Activated CD8-positive, alpha-beta T cell treated with anti-CD3 and anti-CD28 coated beads for 36 hours (primary cell): ENCODE data around the gene CELSR1. TPM values are rescaled to one million over a fixed set of nuclear protein-coding genes. Genes with fewer than 3 reads are reported as not detected.

Source experiments
- ATAC-seq: fragments of 200-7000 bp; cut with Tn5 transposase; one replicate; pipeline ENCODE4 v1.10.0; 2021; ENCODE audit warnings: mild to moderate bottlenecking, moderate library complexity
- CTCF ChIA-PET: fragments of 350-600 bp; sonication (Branson Sonifier 250); formaldehyde crosslinking; loops from one replicate; lab custom pipeline; 2021; ENCODE audit warnings: antibody characterized with exemption; lab: Charles Lee
- POLR2A ChIA-PET: fragments of 350-600 bp; sonication (Branson Sonifier 250); formaldehyde crosslinking; loops from one replicate; lab custom pipeline; 2021; ENCODE audit warnings: antibody characterized with exemption; lab: Charles Lee
- DNase-seq: peaks from one replicate; pipeline ENCODE4 v3.0.0-alpha.2; 2020
- H3K27ac Mint-ChIP-seq: one replicate; pipeline ENCODE4 v1.8.0; 2021; ENCODE audit warnings: mild to moderate bottlenecking, mixed read lengths
- H3K27me3 Mint-ChIP-seq: one replicate; pipeline ENCODE4 v1.8.0; 2021; ENCODE audit warnings: mixed read lengths
- H3K36me3 Mint-ChIP-seq: one replicate; pipeline ENCODE4 v1.8.0; 2021; ENCODE audit warnings: low read depth, mixed read lengths
- H3K4me1 Mint-ChIP-seq: one replicate; pipeline ENCODE4 v1.8.0; 2021; ENCODE audit warnings: low read depth, mixed read lengths
- H3K4me3 Mint-ChIP-seq: one replicate; pipeline ENCODE4 v1.8.0; 2021; ENCODE audit warnings: mild to moderate bottlenecking, moderate library complexity, mixed read lengths
- H3K9me3 Mint-ChIP-seq: one replicate; pipeline ENCODE4 v1.8.0; 2021; ENCODE audit warnings: mixed read lengths
- intact Hi-C: fragments of 100-400 bp; cut with micrococcal nuclease; formaldehyde crosslinking; loops from one replicate; pipeline ENCODE4 v1.10.0; 2022
- total RNA-seq, 2 experiments: library from RNA; stranded (reverse); gene quantifications; one replicate each; pipeline ENCODE4 v1.2.3, GENCODE V29; 2021
- TF ChIP-seq, protein P1 (sequence below): fragments of 200-600 bp; IDR thresholded peaks from one replicate; pipeline ENCODE4 v1.8.0; 2022; ENCODE audit warnings: antibody characterized with exemption, mild to moderate bottlenecking

Gene CELSR1
- total RNA-seq, 2 experiments from 2014 or later, result 0.25 to 0.36 TPM

DNA sequence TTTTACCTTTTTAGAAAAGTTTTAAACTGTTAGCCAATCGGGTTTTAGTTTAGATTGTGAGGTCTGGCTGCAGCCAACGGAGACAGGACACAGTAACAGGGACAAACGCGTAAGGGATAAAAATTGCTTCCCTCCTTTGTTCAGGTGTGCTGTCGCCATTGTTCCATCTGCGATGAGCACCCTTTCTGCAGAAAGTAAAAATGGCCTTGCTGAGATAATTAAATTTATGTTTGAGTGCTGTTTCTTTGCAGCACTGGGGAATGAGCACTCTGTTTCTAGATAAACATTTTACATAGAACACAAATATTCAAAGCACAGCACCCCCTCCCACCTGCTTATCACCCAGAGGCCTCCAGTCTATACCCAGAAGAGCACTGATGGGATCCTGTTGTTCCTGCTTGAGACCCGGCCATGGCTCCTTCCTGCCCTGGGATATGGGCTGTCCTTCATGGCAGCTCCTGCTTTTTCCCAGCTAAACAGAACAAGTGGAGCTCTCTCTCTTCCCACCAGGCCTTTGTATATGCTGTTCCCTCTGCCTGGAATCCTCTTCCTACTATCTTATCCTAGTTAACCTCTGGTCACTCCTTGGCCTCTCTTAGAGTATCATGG lies 34.3 kb upstream of the CELSR1 start:
- no peaks in the 10 kb centered on the region for H3K27me3 Mint-ChIP-seq
- H3K4me1 Mint-ChIP-seq, result peaks cover 9% of the 10 kb centered on the region
- peaks cover 15% of the 10 kb centered on the region for H3K9me3 Mint-ChIP-seq
- TF ChIP-seq, protein P1, sequence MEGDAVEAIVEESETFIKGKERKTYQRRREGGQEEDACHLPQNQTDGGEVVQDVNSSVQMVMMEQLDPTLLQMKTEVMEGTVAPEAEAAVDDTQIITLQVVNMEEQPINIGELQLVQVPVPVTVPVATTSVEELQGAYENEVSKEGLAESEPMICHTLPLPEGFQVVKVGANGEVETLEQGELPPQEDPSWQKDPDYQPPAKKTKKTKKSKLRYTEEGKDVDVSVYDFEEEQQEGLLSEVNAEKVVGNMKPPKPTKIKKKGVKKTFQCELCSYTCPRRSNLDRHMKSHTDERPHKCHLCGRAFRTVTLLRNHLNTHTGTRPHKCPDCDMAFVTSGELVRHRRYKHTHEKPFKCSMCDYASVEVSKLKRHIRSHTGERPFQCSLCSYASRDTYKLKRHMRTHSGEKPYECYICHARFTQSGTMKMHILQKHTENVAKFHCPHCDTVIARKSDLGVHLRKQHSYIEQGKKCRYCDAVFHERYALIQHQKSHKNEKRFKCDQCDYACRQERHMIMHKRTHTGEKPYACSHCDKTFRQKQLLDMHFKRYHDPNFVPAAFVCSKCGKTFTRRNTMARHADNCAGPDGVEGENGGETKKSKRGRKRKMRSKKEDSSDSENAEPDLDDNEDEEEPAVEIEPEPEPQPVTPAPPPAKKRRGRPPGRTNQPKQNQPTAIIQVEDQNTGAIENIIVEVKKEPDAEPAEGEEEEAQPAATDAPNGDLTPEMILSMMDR, result no peak
- CTCF ChIA-PET, result no interaction called here
- DNase-seq (no peak), ATAC-seq (no peak)
- H3K36me3 Mint-ChIP-seq, result no peaks in the 10 kb centered on the region
- POLR2A ChIA-PET, result no interaction called here
- H3K27ac Mint-ChIP-seq, result no peak overlapping the region
- intact Hi-C loops, result no loop called here
- H3K4me3 Mint-ChIP-seq, result no peak overlapping the region

GRCh38 chr22:46569848-46570695 lies 32.7 kb upstream of the CELSR1 start:
- no peak overlapping the region for H3K27ac Mint-ChIP-seq
- H3K36me3 Mint-ChIP-seq, result no peaks in the 10 kb centered on the region
- CTCF ChIA-PET, result no interaction called here
- no peaks in the 10 kb centered on the region for H3K27me3 Mint-ChIP-seq
- DNase-seq (no peak), ATAC-seq (no peak)
- H3K4me3 Mint-ChIP-seq, result no peak overlapping the region
- POLR2A ChIA-PET, result interaction anchor here (0.8 kb wide), 1 partner anchor 21 kb away, joined by 3 read pairs; no protein-coding TSS in a partner anchor
- intact Hi-C loops, result no loop called here
- peaks cover 15% of the 10 kb centered on the region for H3K9me3 Mint-ChIP-seq
- TF ChIP-seq, protein P1, result no peak
- H3K4me1 Mint-ChIP-seq, result peaks cover under 1% of the 10 kb centered on the region

DNA sequence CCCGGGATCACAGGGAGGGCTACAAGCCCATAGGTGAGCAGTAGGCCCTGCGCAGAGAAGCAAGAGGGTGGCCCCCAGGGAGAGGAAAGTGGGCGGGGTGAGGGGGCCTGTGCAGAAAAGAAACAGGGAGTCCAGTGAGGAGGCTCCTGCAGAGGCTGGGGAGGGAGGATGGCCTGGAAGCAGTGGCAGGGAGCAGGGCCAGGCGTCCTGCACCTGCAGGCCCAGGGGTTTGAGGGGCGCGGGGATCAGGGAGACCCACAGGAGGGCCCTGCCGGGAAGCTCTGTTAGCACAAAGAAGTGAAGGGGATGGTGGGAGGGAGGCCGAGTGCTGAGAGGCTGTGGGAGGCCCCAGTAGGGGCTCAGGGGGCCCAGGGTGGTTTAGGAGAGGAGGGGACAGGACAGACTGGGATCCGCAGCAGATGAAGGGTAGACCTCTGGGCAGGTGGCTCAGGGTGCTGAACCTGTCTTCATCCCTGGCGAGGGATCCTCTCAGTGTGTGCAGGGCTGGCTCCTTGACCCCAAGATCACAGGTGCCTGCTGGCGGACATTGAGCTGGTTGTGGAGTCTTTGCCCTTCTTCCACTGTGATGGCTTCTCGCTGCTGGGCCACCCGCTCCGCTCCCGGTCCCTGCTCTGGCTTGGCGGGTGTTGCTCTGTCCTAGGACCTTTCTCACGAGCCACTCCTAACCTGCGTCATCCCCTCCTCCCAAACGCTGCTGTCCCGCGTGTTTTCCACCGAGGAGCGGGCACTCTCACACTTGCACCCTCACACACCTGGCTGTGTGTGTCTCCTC lies 31.8 kb upstream of the CELSR1 start:
- Mint-ChIP-seq H3K4me1 (no peaks in the 10 kb centered on the region), H3K9me3 (peaks cover 15% of the 10 kb centered on the region), H3K27me3 (no peaks in the 10 kb centered on the region), H3K4me3 (no peak overlapping the region), H3K27ac (no peak overlapping the region), H3K36me3 (no peaks in the 10 kb centered on the region)
- ChIA-PET POLR2A (interaction anchor here (0.8 kb wide), 1 partner anchor 22 kb away, joined by 3 read pairs; no protein-coding TSS in a partner anchor), CTCF (no interaction called here)
- intact Hi-C loops, result no loop called here
- TF ChIP-seq, protein P1, result no peak
- DNase-seq, result no peak
- ATAC-seq, result peak; percentile 35

GRCh38 chr22:46568102-46568809 lies 30.8 kb upstream of the CELSR1 start:
- Mint-ChIP-seq H3K9me3 (peaks cover 15% of the 10 kb centered on the region), H3K36me3 (no peaks in the 10 kb centered on the region), H3K4me1 (peaks cover 5% of the 10 kb centered on the region), H3K27ac (peak overlapping the region; percentile 12), H3K4me3 (no peak overlapping the region), H3K27me3 (no peaks in the 10 kb centered on the region)
- intact Hi-C loops, result no loop called here
- ATAC-seq (no peak), DNase-seq (no peak)
- ChIA-PET POLR2A (no interaction called here), CTCF (no interaction called here)
- TF ChIP-seq, protein P1, result no peak
